HepG2 (cell line): ENCODE measurements around the gene POLE. TPM values are rescaled to one million over a fixed set of nuclear protein-coding genes. Genes with fewer than 3 reads are reported as not detected.
A peak's percentile ranks its signal among the peaks of the same experiment; 100 is the strongest.

ENCODE experiments used
- ATAC-seq: fragments of 200-7000 bp; cut with Tn5 transposase; 3 replicates; pipeline ENCODE4 v1.9.1; 2020; ENCODE audit warnings: mild to moderate bottlenecking, moderate library complexity
- BruUV-seq: library from RNA; stranded (reverse); fragments of 400-500 nt; replicated peaks from 2 replicates; lab custom pipeline; 2021; lab: Mats Ljungman, UMichigan
- CTCF ChIA-PET: fragments of 300-600 bp; formaldehyde crosslinking; extraction: SDS; loops from one replicate; lab custom pipeline; 2021; ENCODE audit warnings: low total read pairs, inconsistent platforms, low intra/inter-chr PET ratio; lab: Yijun Ruan, JAX
- POLR2A ChIA-PET: fragments of 350-600 bp; sonication (Branson Sonifier 250); formaldehyde crosslinking; loops from one replicate; lab custom pipeline; 2020; ENCODE audit warnings: antibody characterized with exemption, inconsistent platforms; lab: Yijun Ruan, JAX
- DNase-seq: peaks from one replicate; pipeline ENCODE4 v3.0.0-alpha.2; 2015; ENCODE audit warnings: low spot score
- FAIRE-seq: peaks from 3 replicates; lab custom pipeline; 2011; peaks lifted over from hg19 to GRCh38; lab: Jason Lieb, UNC
- H2AFZ ChIP-seq: one replicate; pipeline ENCODE4 v1.6.1; 2011; ENCODE audit warnings: low read length, inconsistent platforms
- H3K27ac ChIP-seq: fragments of 300-600 bp; 3 replicates; pipeline ENCODE4 v1.8.0; 2011; ENCODE audit warnings: mixed run types, mild to moderate bottlenecking, mixed read lengths, low read length, inconsistent platforms; ENCODE audit not compliant: insufficient read depth; ENCODE audit errors: extremely low read length
- H3K27me3 ChIP-seq, 2 experiments: fragments of 200-600 bp in 1 of 2; 2 replicates in 1 of 2; 3 replicates in 1 of 2; pipeline versions ENCODE4 v1.6.0 to v1.8.0; 2011; ENCODE audit warnings: low read length in 2 of 2, mild to moderate bottlenecking in 2 of 2, moderate library complexity in 2 of 2, inconsistent platforms in 1 of 2; ENCODE audit not compliant: insufficient read depth in 2 of 2, control insufficient read depth in 1 of 2
- H3K36me3 ChIP-seq, 2 experiments: fragments of 200-600 bp in 1 of 2; replicated peaks in 1 of 2; 2 replicates in 1 of 2; 3 replicates in 1 of 2; pipeline versions ENCODE4 v1.5.1 to v1.8.0; 2011; ENCODE audit warnings: low read length in 2 of 2, inconsistent platforms in 1 of 2; ENCODE audit not compliant: insufficient read depth in 2 of 2, control insufficient read depth in 1 of 2
- H3K4me1 ChIP-seq: 2 replicates; pipeline ENCODE4 v1.5.1; 2012; ENCODE audit warnings: low read length, inconsistent platforms; ENCODE audit not compliant: insufficient read depth
- H3K4me2 ChIP-seq: 2 replicates; pipeline ENCODE4 v1.6.0; 2011; ENCODE audit warnings: low read depth, low read length, inconsistent platforms
- H3K4me3 ChIP-seq, 3 experiments: fragments of 200-600 bp in 1 of 3; sonication (generic), shearing (Covaris generic) in 1 of 3; replicated peaks in 1 of 3; 2 replicates each; pipeline ENCODE4 v1.5.1; 2011 to 2016; ENCODE audit warnings: low read length in 3 of 3, inconsistent platforms in 2 of 3, low read depth in 2 of 3, mild to moderate bottlenecking in 2 of 3, control low read depth in 1 of 3, mixed read lengths in 1 of 3; ENCODE audit not compliant: insufficient read depth in 1 of 3
- H3K79me2 ChIP-seq: one replicate; pipeline ENCODE4 v1.6.1; 2011; ENCODE audit warnings: low read length, inconsistent platforms; ENCODE audit not compliant: insufficient read depth
- H3K9ac ChIP-seq: 2 replicates; pipeline ENCODE4 v1.6.0; 2011; ENCODE audit warnings: mild to moderate bottlenecking, low read depth, low read length, inconsistent platforms; ENCODE audit not compliant: insufficient read depth
- H3K9me3 ChIP-seq: 2 replicates; pipeline ENCODE4 v1.5.1; 2012; ENCODE audit warnings: mild to moderate bottlenecking, low read length
- H4K20me1 ChIP-seq: 2 replicates; pipeline ENCODE4 v1.6.0; 2011; ENCODE audit warnings: inconsistent platforms, mild to moderate bottlenecking, low read length, moderate library complexity; ENCODE audit not compliant: insufficient read depth
- AGO2 ChIP-seq: fragments of 200-400 bp; formaldehyde crosslinking; optimal IDR thresholded peaks from 2 replicates; pipeline ENCODE3; 2017; ENCODE audit warnings: mild to moderate bottlenecking, low read depth, low read length, moderate library complexity
- CREB1 ChIP-seq, 2 experiments: fragments of 450-650 bp in 1 of 2; IDR thresholded peaks; 2 replicates each; pipeline ENCODE4 v1.6.1; 2016 to 2017; ENCODE audit warnings: control low read depth in 1 of 2, mild to moderate bottlenecking in 1 of 2, missing compliant biosample characterization in 1 of 2, missing genetic modification characterization in 1 of 2
- HMGA1 ChIP-seq: sonication (generic); formaldehyde crosslinking; conservative IDR thresholded peaks from 2 replicates; pipeline ENCODE4 v1.4.0; 2020; ENCODE audit warnings: missing genetic modification reagents
- KLF12 ChIP-seq: sonication (generic); formaldehyde crosslinking; IDR thresholded peaks from 2 replicates; pipeline ENCODE4 v1.4.0; 2020; ENCODE audit warnings: missing genetic modification reagents, borderline replicate concordance
- NBN ChIP-seq: fragments of 450-650 bp; conservative IDR thresholded peaks from 2 replicates; pipeline ENCODE4 v1.6.1; 2017
- PHB2 ChIP-seq: fragments of 450-650 bp; IDR thresholded peaks from 2 replicates; pipeline ENCODE4 v1.6.1; 2018; ENCODE audit not compliant: partially characterized antibody
- ZFP82 ChIP-seq: sonication (generic); formaldehyde crosslinking; IDR thresholded peaks from 2 replicates; pipeline ENCODE4 v1.5.1; 2020; ENCODE audit warnings: mild to moderate bottlenecking, missing genetic modification reagents, borderline replicate concordance
- ZNF234 ChIP-seq: sonication (generic); formaldehyde crosslinking; conservative IDR thresholded peaks from 2 replicates; pipeline ENCODE4 v1.5.1; 2020; ENCODE audit warnings: mild to moderate bottlenecking, missing genetic modification reagents
- ZNF350 ChIP-seq: sonication (generic); formaldehyde crosslinking; IDR thresholded peaks from 2 replicates; pipeline ENCODE4 v1.4.0; 2020; ENCODE audit warnings: mild to moderate bottlenecking, low read depth, missing genetic modification reagents, borderline replicate concordance
- ZNF430 ChIP-seq: sonication (generic); formaldehyde crosslinking; IDR thresholded peaks from 2 replicates; pipeline ENCODE4 v1.9.0; 2021; ENCODE audit warnings: mild to moderate bottlenecking, missing genetic modification reagents
- ZNF572 ChIP-seq: sonication (generic); formaldehyde crosslinking; IDR thresholded peaks from 2 replicates; pipeline ENCODE4 v1.5.1; 2020; ENCODE audit warnings: mild to moderate bottlenecking, missing genetic modification reagents
- ZNF619 ChIP-seq: sonication (generic); formaldehyde crosslinking; IDR thresholded peaks from 2 replicates; pipeline ENCODE4 v1.4.0; 2020; ENCODE audit warnings: mild to moderate bottlenecking, missing genetic modification reagents
- ZNF839 ChIP-seq: sonication (generic); formaldehyde crosslinking; IDR thresholded peaks from 2 replicates; pipeline ENCODE4 v1.4.0; 2020; ENCODE audit warnings: missing genetic modification reagents, mild to moderate bottlenecking, borderline replicate concordance
- ZSCAN20 ChIP-seq: sonication (generic); formaldehyde crosslinking; IDR thresholded peaks from 2 replicates; pipeline ENCODE4 v1.4.0; 2020; ENCODE audit warnings: missing genetic modification reagents, mild to moderate bottlenecking, borderline replicate concordance
- WGBS: methylation state at CpG from one replicate; pipeline ENCODE4 v1.1.6; 2017; ENCODE audit warnings: low lambda C conversion rate; 5-methylcytosine and 5-hydroxymethylcytosine counted together
- in situ Hi-C: cut with HindIII; loops from 2 replicates; pipeline ENCODE4 v1.10.0; 2017; ENCODE audit warnings: low pct_unique_long_range_greater_than_20kb; ENCODE audit not compliant: extremely low pct_ligation_motif_present
- intact Hi-C: fragments of 100-400 bp; cut with micrococcal nuclease; formaldehyde crosslinking; loops from one replicate; pipeline ENCODE4 v1.10.0; 2022; ENCODE audit not compliant: unreplicated experiment
- polyA plus RNA-seq, 8 experiments: library from polyadenylated mRNA; depleted of rRNA in 3 of 8; stranded (reverse) in 7 of 8; unstranded in 1 of 8; fragments of >200 nt; fragmentation: Illumina TruSeq in 4 of 8; extraction: Trizol in 4 of 8; gene quantifications; 2 replicates each; pipeline versions ENCODE4 v1.2.1 to v1.2.3, GENCODE V29; 2011 to 2016; ENCODE audit warnings: low read depth in 4 of 8, missing spikeins in 1 of 8, mixed read lengths in 1 of 8; ENCODE audit not compliant: insufficient read depth in 1 of 8
- total RNA-seq, 5 experiments: library from RNA; depleted of rRNA; stranded (reverse); fragments of >200 nt; fragmentation: Illumina TruSeq; extraction: Trizol; gene quantifications; 2 replicates each; pipeline ENCODE4 v1.2.3, GENCODE V29; 2016; ENCODE audit warnings: low read depth in 1 of 5
- TF ChIP-seq, protein P1 (sequence below): sonication (generic); formaldehyde crosslinking; IDR thresholded peaks from 2 replicates; pipeline ENCODE4 v1.5.0; 2020; ENCODE audit warnings: mild to moderate bottlenecking, missing genetic modification reagents, moderate library complexity

Gene POLE
- total and polyA plus RNA-seq, 2 of the 13 experiments (the other 11 are each of a cell fraction or from before 2014, with no cell fraction given) = 25.3 to 52.2 TPM

DNA sequence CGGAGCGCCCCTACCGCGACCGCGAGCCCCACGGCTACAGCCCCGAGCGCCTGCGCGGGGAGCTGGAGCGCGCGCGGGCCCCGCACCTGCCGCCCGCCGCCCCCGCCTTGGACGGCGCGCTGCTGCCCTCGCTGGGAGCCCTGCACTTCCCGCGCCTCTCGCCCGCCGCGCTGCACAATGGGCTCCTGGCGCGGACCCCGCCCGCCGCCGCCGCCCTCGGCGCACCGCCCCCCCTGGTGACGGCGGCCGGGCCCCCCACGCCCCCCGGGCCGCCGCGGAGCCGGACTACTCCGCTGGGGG, 103.8 kb downstream of the POLE start (continued):
- no peak for TF ChIP-seq ZNF572 (CRISPR knock-in tag)
- no peak for TF ChIP-seq ZFP82 (CRISPR knock-in tag)
- TF ChIP-seq ZNF234 (CRISPR knock-in tag) = no peak
- no peak for TF ChIP-seq ZSCAN20 (CRISPR knock-in tag)
- TF ChIP-seq KLF12 = no peak
- no peak for TF ChIP-seq ZNF430 (CRISPR knock-in tag)
- TF ChIP-seq HMGA1 (CRISPR knock-in tag) = no peak
- TF ChIP-seq, all 625 proteins: peak for 0

DNA sequence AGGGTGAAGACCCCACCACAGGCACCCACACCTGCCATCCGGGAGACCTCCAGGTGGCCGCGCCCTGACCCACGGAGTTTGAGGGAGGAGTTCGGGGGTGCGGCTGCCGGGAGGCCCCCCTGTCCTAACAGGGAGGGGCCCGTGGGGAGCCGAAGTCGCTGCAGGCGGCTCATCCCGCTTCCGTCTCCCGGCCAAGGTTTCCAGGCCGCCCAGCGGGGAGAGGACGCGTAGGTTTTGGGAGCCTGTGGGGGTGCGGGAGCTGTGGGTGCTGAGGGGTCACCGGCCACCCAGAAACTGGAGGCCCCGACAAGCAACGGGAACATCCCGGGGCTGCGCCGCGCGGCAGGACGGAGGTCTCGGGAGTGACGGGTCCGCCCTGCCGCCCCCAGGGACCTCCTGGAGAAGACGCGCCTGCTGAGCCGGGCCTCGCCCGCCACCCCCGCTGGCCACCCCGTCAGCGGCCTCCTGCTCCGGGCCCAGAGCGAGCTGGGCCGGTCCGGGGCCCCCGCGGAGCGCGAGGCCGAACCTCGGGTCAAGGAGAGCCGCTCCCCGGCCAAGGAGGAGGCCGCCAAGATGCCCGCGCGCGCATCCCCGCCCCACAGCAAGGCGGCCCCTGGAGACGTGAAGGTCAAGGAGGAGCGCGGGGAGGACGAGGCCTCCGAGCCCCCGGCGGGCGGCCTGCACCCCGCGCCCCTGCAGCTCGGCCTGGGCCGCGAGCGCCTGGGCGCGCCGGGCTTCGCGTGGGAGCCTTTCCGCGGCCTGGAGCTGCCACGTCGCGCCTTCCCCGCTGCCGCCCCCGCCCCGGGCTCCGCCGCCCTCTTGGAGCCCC, 104.3 kb downstream of the POLE start:
- POLR2A ChIA-PET = no interaction called here
- CTCF ChIA-PET = no interaction called here
- in situ Hi-C loops = no loop called here
- H3K4me1 ChIP-seq = no peaks in the 10 kb centered on the region
- no peak for ATAC-seq
- H3K27ac ChIP-seq = no peak overlapping the region
- DNase-seq = no peak
- H3K36me3 ChIP-seq = peaks cover 3 to 5% of the 10 kb centered on the region in 2 experiments; a peak in 1 of 5 replicates
- no TSS peak for BruUV-seq
- no peaks in the 10 kb centered on the region for H3K9me3 ChIP-seq
- no peak overlapping the region for H3K4me2 ChIP-seq
- intact Hi-C loops = no loop called here
- H2AFZ ChIP-seq = no peak overlapping the region
- no peaks in the 10 kb centered on the region for H4K20me1 ChIP-seq
- no peak for FAIRE-seq
- no peaks in the 10 kb centered on the region for H3K79me2 ChIP-seq
- H3K9ac ChIP-seq = no peak overlapping the region
- H3K4me3 ChIP-seq = no peak overlapping the region
- TF ChIP-seq ZNF619 (no peak), ZNF839 (CRISPR knock-in tag) (no peak), ZNF350 (CRISPR knock-in tag) (no peak), NBN (no peak), CREB1 (IDR thresholded peaks at IDR 0.05) (no peak), CREB1 (CRISPR knock-in tag; IDR thresholded peaks at IDR 0.05) (no peak), PHB2 (no peak), AGO2 (peak; percentile 71)
- TF ChIP-seq, protein P1, sequence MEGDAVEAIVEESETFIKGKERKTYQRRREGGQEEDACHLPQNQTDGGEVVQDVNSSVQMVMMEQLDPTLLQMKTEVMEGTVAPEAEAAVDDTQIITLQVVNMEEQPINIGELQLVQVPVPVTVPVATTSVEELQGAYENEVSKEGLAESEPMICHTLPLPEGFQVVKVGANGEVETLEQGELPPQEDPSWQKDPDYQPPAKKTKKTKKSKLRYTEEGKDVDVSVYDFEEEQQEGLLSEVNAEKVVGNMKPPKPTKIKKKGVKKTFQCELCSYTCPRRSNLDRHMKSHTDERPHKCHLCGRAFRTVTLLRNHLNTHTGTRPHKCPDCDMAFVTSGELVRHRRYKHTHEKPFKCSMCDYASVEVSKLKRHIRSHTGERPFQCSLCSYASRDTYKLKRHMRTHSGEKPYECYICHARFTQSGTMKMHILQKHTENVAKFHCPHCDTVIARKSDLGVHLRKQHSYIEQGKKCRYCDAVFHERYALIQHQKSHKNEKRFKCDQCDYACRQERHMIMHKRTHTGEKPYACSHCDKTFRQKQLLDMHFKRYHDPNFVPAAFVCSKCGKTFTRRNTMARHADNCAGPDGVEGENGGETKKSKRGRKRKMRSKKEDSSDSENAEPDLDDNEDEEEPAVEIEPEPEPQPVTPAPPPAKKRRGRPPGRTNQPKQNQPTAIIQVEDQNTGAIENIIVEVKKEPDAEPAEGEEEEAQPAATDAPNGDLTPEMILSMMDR = no peak
- no peaks in the 10 kb centered on the region for H3K27me3 ChIP-seq
- WGBS = 97% methylated on average over 42 of the region's 89 CpGs
